Measurements from ENCODE around the gene COQ3.

DNA sequence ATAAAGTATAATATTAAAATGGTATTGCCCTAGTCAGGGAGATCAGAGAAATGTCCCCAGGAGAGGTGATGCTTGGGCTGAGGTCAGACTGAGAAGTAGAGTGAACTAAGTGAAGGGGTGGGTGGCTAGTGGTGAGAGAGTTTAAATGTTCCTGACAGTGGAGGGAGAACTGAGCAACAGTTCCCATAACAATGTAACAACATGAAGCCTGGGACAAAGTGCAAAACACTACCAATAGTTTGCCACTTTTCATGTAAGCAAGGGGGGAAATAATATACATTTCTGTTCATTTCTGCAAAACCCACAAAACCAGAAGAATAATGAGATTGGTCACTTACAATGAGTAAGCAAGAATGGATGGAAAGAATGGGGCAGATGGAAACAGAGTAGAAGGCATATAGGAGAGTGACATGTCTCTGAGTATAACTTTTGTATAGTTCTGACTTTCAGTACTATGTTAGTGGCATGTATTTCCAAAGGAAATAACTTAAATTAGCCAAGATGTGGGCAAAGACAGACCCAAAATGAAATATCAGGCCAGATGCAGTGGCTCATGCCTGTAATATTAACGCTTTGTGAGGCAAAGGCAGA, 31.2 kb downstream of the COQ3 start:
- TF ChIP-seq, protein P1, sequence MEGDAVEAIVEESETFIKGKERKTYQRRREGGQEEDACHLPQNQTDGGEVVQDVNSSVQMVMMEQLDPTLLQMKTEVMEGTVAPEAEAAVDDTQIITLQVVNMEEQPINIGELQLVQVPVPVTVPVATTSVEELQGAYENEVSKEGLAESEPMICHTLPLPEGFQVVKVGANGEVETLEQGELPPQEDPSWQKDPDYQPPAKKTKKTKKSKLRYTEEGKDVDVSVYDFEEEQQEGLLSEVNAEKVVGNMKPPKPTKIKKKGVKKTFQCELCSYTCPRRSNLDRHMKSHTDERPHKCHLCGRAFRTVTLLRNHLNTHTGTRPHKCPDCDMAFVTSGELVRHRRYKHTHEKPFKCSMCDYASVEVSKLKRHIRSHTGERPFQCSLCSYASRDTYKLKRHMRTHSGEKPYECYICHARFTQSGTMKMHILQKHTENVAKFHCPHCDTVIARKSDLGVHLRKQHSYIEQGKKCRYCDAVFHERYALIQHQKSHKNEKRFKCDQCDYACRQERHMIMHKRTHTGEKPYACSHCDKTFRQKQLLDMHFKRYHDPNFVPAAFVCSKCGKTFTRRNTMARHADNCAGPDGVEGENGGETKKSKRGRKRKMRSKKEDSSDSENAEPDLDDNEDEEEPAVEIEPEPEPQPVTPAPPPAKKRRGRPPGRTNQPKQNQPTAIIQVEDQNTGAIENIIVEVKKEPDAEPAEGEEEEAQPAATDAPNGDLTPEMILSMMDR (IDR thresholded peaks at IDR 0.05; ENCODE audit: poor library complexity): no peak
- TF ChIP-seq EZH2 (IDR thresholded peaks at IDR 0.05; ENCODE audit: borderline replicate concordance) (no peak), EZH2phosphoT487 (IDR thresholded peaks at IDR 0.05; ENCODE audit: low read depth, severe bottlenecking, unreplicated experiment) (no peak)

Measured in hepatocyte (in vitro differentiated cells).